Bronchial epithelial cell (primary cell): ENCODE measurements around the gene LAMA2. TPM values are rescaled to one million over a fixed set of nuclear protein-coding genes. Genes with fewer than 3 reads are reported as not detected.
A peak's percentile ranks its signal among the peaks of the same experiment; 100 is the strongest.

ENCODE experiments used
- DNase-seq: peaks from one replicate; pipeline ENCODE4 v3.0.0-alpha.2; 2010; ENCODE audit warnings: low read depth
- FAIRE-seq: peaks from 2 replicates; lab custom pipeline; 2011; peaks lifted over from hg19 to GRCh38; lab: Jason Lieb, UNC
- H3K27me3 ChIP-seq: 2 replicates; pipeline ENCODE4 v1.5.1; 2011; ENCODE audit warnings: low read length; ENCODE audit not compliant: control insufficient read depth, insufficient read depth
- H3K36me3 ChIP-seq: 2 replicates; pipeline ENCODE4 v1.5.1; 2011; ENCODE audit warnings: low read length; ENCODE audit not compliant: control insufficient read depth, insufficient read depth
- H3K4me3 ChIP-seq: 2 replicates; pipeline ENCODE4 v1.5.1; 2011; ENCODE audit warnings: mild to moderate bottlenecking, low read depth, low read length, control low read depth
- total RNA-seq: library from RNA; depleted of rRNA; stranded (reverse); fragments of >200 nt; gene quantifications from 2 replicates; pipeline ENCODE4 v1.2.1, GENCODE V29; 2014
- TF ChIP-seq, protein P1 (sequence below): IDR thresholded peaks from 2 replicates; pipeline ENCODE4 v1.5.1; 2011; ENCODE audit warnings: mild to moderate bottlenecking, moderate library complexity, low read length, control low read depth, inconsistent platforms; ENCODE audit not compliant: insufficient read depth, severe bottlenecking

LAMA2 gene
- total RNA-seq, 1 donor from 2014 or later: 2.6 TPM

DNA sequence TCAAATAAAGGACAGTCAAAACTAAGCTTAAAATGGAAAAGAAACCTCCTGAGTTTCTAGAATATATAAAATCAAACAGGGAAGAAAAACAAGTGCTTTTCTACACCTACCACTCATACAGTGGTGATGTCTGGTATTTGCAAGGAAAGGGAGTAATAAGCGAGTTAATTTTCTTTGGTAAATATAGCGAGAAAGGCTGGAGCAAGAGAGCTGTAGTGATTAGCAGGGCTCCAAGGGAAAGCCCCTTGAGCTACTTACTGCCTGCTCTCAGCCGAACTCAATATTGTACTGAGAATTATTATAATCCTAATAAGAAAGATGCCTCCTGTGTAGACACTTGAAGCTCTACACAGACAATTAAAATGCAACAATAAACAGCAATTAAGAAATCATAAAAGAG is 296.3 kb downstream of the LAMA2 start:
- TF ChIP-seq, protein P1, sequence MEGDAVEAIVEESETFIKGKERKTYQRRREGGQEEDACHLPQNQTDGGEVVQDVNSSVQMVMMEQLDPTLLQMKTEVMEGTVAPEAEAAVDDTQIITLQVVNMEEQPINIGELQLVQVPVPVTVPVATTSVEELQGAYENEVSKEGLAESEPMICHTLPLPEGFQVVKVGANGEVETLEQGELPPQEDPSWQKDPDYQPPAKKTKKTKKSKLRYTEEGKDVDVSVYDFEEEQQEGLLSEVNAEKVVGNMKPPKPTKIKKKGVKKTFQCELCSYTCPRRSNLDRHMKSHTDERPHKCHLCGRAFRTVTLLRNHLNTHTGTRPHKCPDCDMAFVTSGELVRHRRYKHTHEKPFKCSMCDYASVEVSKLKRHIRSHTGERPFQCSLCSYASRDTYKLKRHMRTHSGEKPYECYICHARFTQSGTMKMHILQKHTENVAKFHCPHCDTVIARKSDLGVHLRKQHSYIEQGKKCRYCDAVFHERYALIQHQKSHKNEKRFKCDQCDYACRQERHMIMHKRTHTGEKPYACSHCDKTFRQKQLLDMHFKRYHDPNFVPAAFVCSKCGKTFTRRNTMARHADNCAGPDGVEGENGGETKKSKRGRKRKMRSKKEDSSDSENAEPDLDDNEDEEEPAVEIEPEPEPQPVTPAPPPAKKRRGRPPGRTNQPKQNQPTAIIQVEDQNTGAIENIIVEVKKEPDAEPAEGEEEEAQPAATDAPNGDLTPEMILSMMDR: no peak
- FAIRE-seq (no peak), DNase-seq (no peak)
- H3K4me3 ChIP-seq: no peak overlapping the region
- no peaks in the 10 kb centered on the region for H3K27me3 ChIP-seq
- no peaks in the 10 kb centered on the region for H3K36me3 ChIP-seq

DNA sequence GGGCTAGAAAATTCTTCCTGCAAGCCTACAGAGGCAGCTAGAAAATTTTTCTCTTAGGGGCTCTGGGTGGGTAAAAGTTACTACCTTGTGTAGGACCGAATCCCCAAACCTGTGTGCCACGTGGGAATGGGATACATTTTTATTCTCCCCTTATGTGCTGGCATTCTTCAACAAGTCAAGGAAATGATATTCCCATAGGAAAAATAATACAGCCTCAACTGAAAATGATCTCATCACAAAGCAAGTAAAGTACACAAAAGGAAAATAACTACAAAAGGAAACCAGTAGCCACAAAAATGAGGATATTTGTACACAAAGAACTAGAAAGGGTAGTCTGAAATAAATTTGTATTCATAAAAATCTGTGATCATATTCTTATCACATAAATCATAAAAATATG is 298.1 kb downstream of the LAMA2 start:
- no peaks in the 10 kb centered on the region for H3K27me3 ChIP-seq
- TF ChIP-seq, protein P1: no peak
- no peak overlapping the region for H3K4me3 ChIP-seq
- FAIRE-seq (no peak), DNase-seq (no peak)
- no peaks in the 10 kb centered on the region for H3K36me3 ChIP-seq

DNA sequence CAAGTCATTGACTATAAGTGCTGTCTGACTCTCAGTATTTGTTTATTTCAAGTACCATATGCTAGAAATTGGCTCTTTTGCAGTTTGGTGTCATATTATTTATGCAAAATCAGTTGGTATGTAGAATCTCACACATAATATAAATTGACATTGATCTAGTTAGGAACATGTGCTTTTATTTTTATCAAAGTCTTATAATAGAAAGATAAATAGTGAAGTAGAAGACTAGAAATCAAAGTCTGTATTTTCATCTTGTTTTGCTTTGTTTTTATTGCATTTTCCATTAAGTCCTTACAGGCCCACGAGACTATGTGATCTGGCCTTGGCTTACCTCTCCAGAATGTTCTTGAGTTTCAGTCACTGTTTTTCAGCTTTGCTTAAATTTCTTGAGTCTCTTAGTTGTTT is 300.3 kb downstream of the LAMA2 start:
- TF ChIP-seq, protein P1: no peak
- no peak for DNase-seq
- FAIRE-seq: no peak
- H3K27me3 ChIP-seq: no peaks in the 10 kb centered on the region
- H3K4me3 ChIP-seq: no peak overlapping the region
- no peaks in the 10 kb centered on the region for H3K36me3 ChIP-seq

DNA sequence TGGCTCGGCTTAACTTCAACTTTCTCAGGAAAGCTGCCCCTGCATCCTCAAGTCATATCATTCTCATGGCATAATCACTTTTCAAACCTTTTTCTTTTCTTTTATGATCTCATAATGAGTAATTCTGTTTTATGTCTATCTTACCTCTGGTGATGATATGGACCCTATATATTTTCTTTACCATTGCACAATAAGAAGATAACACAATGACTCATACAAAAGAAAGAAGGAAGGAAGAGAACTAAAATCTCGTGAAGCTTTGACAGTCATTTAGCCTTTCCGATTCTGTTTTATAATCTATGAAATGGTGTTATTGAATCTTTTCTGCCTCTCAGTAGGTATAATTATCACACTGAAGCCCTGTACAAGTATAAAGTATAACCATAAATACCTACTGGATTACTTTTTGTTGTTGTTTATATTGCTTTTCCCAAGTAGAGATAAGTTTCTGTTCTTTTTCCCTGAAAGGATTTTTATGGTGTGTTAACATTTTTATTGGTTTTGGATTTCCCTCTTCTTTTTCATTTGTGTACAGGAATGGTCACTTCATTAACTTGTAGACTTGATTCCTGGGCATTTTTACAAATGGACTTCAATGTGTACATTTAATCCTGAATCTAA is 300.9 kb downstream of the LAMA2 start:
- FAIRE-seq: no peak
- H3K36me3 ChIP-seq: no peaks in the 10 kb centered on the region
- H3K4me3 ChIP-seq: no peak overlapping the region
- H3K27me3 ChIP-seq: no peaks in the 10 kb centered on the region
- TF ChIP-seq, protein P1: no peak
- DNase-seq: peak; percentile 94

DNA sequence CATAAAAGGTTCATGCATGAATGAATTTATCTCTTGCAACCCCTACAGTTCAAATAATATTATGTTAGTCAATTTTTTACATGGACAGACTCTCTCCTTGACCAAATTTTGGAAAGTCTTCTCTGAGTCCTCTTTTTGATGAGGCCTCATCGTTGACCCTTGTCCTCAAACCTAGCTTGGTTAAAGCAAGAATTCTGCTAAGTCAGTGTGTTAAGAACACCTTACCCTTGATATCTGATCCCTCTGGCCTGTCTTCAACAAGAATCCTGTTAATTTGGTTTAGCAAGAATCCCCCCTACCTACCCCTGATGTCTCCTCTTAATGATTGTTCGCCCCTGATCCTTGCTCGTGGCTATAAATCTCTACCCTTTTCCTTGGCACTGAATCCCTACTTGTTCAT is 301.4 kb downstream of the LAMA2 start:
- no peaks in the 10 kb centered on the region for H3K27me3 ChIP-seq
- H3K36me3 ChIP-seq: no peaks in the 10 kb centered on the region
- no peak for FAIRE-seq
- TF ChIP-seq, protein P1: no peak
- no peak for DNase-seq
- no peak overlapping the region for H3K4me3 ChIP-seq

DNA sequence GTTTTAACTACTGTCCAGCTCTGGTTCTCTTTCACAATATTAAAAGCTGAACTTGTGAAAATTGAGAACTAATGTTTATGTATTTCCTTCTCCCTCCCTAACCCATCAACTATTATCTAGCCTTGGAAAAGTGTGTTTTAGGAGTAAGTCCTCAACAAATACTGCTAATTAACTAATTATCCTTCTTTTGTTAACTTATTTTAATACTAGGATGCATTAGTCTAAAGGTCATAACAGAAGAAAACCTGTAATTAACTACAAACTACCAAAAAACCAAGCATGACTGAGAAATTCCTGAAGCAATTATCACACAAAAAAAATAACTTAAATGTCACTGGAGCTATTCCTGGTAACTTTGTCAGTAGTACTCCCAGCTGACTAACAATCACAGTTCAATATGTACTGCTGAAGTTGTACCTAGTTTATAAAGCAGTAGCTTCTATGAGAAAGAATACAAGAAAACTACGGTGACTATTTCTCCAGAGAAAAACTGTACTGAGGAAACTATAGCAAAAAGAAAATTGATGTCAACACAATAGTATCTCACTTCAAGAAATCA is 301.9 kb downstream of the LAMA2 start:
- H3K27me3 ChIP-seq: no peaks in the 10 kb centered on the region
- DNase-seq (no peak), FAIRE-seq (no peak)
- TF ChIP-seq, protein P1: no peak
- H3K36me3 ChIP-seq: no peaks in the 10 kb centered on the region
- H3K4me3 ChIP-seq: no peak overlapping the region
